Mesenchymal stem cell (in vitro differentiated cells and primary cell): ENCODE measurements around the gene APMAP.

ENCODE experiments used
- DNase-seq: peaks from one replicate; pipeline ENCODE4 v3.0.0-alpha.2; 2013
- H2AFZ ChIP-seq: one replicate; pipeline ENCODE4 v1.6.1; 2013; ENCODE audit warnings: low read depth, mild to moderate bottlenecking, control low read depth, inconsistent platforms, low read length, moderate library complexity
- H2AK5ac ChIP-seq: 2 replicates; pipeline ENCODE4 v1.6.1; 2013; ENCODE audit warnings: low read length, moderate library complexity, mild to moderate bottlenecking, inconsistent platforms; ENCODE audit not compliant: severe bottlenecking
- H2BK120ac ChIP-seq: one replicate; pipeline ENCODE4 v1.6.1; 2013; ENCODE audit warnings: low read depth, mild to moderate bottlenecking, inconsistent platforms, low read length, moderate library complexity
- H2BK12ac ChIP-seq, 2 experiments: one replicate each; pipeline ENCODE4 v1.6.1; 2013; ENCODE audit warnings: inconsistent platforms in 2 of 2, low read length in 2 of 2, mild to moderate bottlenecking in 2 of 2, moderate library complexity in 2 of 2, control low read depth in 1 of 2
- H2BK15ac ChIP-seq: one replicate; pipeline ENCODE4 v1.6.1; 2013; ENCODE audit warnings: mild to moderate bottlenecking, low read depth, inconsistent platforms; ENCODE audit not compliant: poor library complexity, severe bottlenecking
- H2BK5ac ChIP-seq: 2 replicates; pipeline ENCODE4 v1.6.1; 2013; ENCODE audit warnings: low read depth, mild to moderate bottlenecking, low read length, control low read depth, inconsistent platforms; ENCODE audit not compliant: poor library complexity, severe bottlenecking
- H3K14ac ChIP-seq, 2 experiments: one replicate each; pipeline ENCODE4 v1.6.1; 2013; ENCODE audit warnings: inconsistent platforms in 2 of 2, low read length in 2 of 2, control low read depth in 1 of 2, mild to moderate bottlenecking in 1 of 2, moderate library complexity in 1 of 2
- H3K18ac ChIP-seq, 2 experiments: one replicate each; pipeline ENCODE4 v1.6.1; 2013; ENCODE audit warnings: inconsistent platforms in 2 of 2, low read length in 2 of 2, control low read depth in 1 of 2, low read depth in 1 of 2, mild to moderate bottlenecking in 1 of 2
- H3K23ac ChIP-seq, 2 experiments: one replicate each; pipeline ENCODE4 v1.6.1; 2013; ENCODE audit warnings: inconsistent platforms in 2 of 2, low read length in 2 of 2, mild to moderate bottlenecking in 2 of 2, moderate library complexity in 2 of 2, control low read depth in 1 of 2
- H3K27ac ChIP-seq: 2 replicates; pipeline ENCODE4 v1.5.1; 2013; ENCODE audit warnings: mild to moderate bottlenecking, moderate library complexity, low read length, control low read depth, inconsistent platforms; ENCODE audit not compliant: poor library complexity, severe bottlenecking
- H3K27me3 ChIP-seq, 2 experiments: 2 replicates each; pipeline versions ENCODE4 v1.6.1 to v1.7.0; 2013; ENCODE audit warnings: low read length in 2 of 2, mild to moderate bottlenecking in 2 of 2, moderate library complexity in 2 of 2, control low read depth in 1 of 2, inconsistent platforms in 1 of 2; ENCODE audit not compliant: control insufficient read depth in 1 of 2, insufficient read depth in 1 of 2
- H3K36me3 ChIP-seq, 2 experiments: 2 replicates each; pipeline versions ENCODE4 v1.6.1 to v1.7.0; 2013; ENCODE audit warnings: low read length in 2 of 2, control low read depth in 1 of 2, inconsistent platforms in 1 of 2, low read depth in 1 of 2, mild to moderate bottlenecking in 1 of 2; ENCODE audit not compliant: insufficient read depth in 2 of 2, control insufficient read depth in 1 of 2
- H3K4ac ChIP-seq, 2 experiments: one replicate each; pipeline ENCODE4 v1.6.1; 2013; ENCODE audit warnings: inconsistent platforms in 2 of 2, low read length in 2 of 2, mild to moderate bottlenecking in 2 of 2, moderate library complexity in 2 of 2, control low read depth in 1 of 2, low read depth in 1 of 2
- H3K4me1 ChIP-seq: 2 replicates; pipeline ENCODE4 v1.6.1; 2013; ENCODE audit warnings: low read depth, low read length, control low read depth; ENCODE audit not compliant: control insufficient read depth, insufficient read depth
- H3K4me2 ChIP-seq: 2 replicates; pipeline ENCODE4 v1.6.1; 2013; ENCODE audit warnings: low read length, mild to moderate bottlenecking, inconsistent platforms; ENCODE audit not compliant: poor library complexity, severe bottlenecking
- H3K4me3 ChIP-seq, 2 experiments: 2 replicates each; pipeline versions ENCODE4 v1.5.1 to v1.7.0; 2013; ENCODE audit warnings: low read length in 2 of 2, mild to moderate bottlenecking in 2 of 2, control low read depth in 1 of 2, low read depth in 1 of 2; ENCODE audit not compliant: insufficient read depth in 1 of 2
- H3K79me1 ChIP-seq: replicated peaks from 2 replicates; pipeline ENCODE4 v1.6.1; 2013; ENCODE audit warnings: mild to moderate bottlenecking, control low read depth, low read length, inconsistent platforms; ENCODE audit not compliant: poor library complexity, severe bottlenecking
- H3K9ac ChIP-seq: 2 replicates; pipeline ENCODE4 v1.7.0; 2013; ENCODE audit warnings: mild to moderate bottlenecking, low read length, moderate library complexity
- H3K9me3 ChIP-seq: 2 replicates; pipeline ENCODE4 v1.7.0; 2013; ENCODE audit warnings: mild to moderate bottlenecking, low read length; ENCODE audit not compliant: control insufficient read depth
- H4K8ac ChIP-seq: one replicate; pipeline ENCODE4 v1.6.1; 2013; ENCODE audit warnings: inconsistent platforms, mild to moderate bottlenecking, low read length, moderate library complexity
- H4K91ac ChIP-seq: one replicate; pipeline ENCODE4 v1.6.1; 2013; ENCODE audit warnings: mild to moderate bottlenecking, low read length, inconsistent platforms
- WGBS: methylation state at CpG from one replicate; pipeline ENCODE4 v1.1.7; 2013; ENCODE audit warnings: mixed read lengths; 5-methylcytosine and 5-hydroxymethylcytosine counted together

Gene APMAP

GRCh38 chr20:24991897-24992486, 559 bp downstream of the APMAP start:
- Histone ChIP-seq H3K27me3 (no peaks in the 10 kb centered on the region), H2AFZ (peak overlapping the region; percentile 96), H4K91ac (no peak overlapping the region), H3K4ac (peak overlapping the region; percentile 61 to 65), H3K27ac (peak overlapping the region; percentile 13), H4K8ac (peak overlapping the region; percentile 39), H3K18ac (peak overlapping the region; percentile 75 to 96), H3K9me3 (no peaks in the 10 kb centered on the region), H3K36me3 (peaks cover 0 to 3% of the 10 kb centered on the region in 2 experiments), H3K14ac (peak overlapping the region in 1 of 2 experiments; percentile 90), H2BK5ac (no peak overlapping the region), H2BK12ac (no peak overlapping the region), H2BK120ac (no peak overlapping the region), H3K23ac (peak overlapping the region in 1 of 2 experiments; percentile 95), H2AK5ac (no peak overlapping the region), H3K4me1 (peaks cover 14% of the 10 kb centered on the region), H3K9ac (peak overlapping the region; percentile 93), H3K4me3 (peak overlapping the region; percentile 92 to 98), H2BK15ac (no peak overlapping the region), H3K4me2 (peak overlapping the region; percentile 95), H3K79me1 (peaks cover 30% of the 10 kb centered on the region)
- DNase-seq = peak; percentile 44
- under 1% methylated on average over 31 of the region's 36 CpGs for WGBS

DNA sequence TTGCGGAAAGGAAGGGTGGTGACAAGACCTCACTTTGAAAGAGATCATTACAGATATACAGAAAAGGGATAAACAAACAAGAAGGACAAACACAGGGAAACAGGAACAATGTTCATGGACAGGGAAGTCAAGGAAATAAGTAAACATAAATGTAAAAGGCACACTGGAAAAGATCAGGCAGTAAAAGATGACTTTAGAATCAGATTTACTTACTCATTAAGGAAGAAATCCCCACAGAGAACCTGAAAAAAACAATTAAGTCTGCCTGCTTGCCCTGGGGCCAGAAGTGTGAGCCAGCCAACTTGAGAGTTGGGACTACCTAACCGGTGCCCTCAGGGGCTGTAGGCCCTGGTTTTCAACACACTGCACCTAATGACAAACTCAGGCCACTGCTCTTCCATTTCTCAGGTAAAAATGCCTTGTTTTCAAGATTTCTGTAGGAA, 1.7 kb downstream of the APMAP start:
- H3K18ac ChIP-seq = no peak overlapping the region

GRCh38 chr20:24989162-24989561, 3.4 kb downstream of the APMAP start:
- Histone ChIP-seq H3K36me3 (peaks cover 0 to 7% of the 10 kb centered on the region in 2 experiments), H2BK120ac (no peak overlapping the region), H4K8ac (no peak overlapping the region), H2AK5ac (no peak overlapping the region), H3K4me1 (peaks cover 3% of the 10 kb centered on the region), H2BK15ac (no peak overlapping the region), H3K4ac (no peak overlapping the region), H2AFZ (no peak overlapping the region), H3K14ac (no peak overlapping the region), H3K4me2 (no peak overlapping the region), H3K27me3 (no peaks in the 10 kb centered on the region), H2BK12ac (no peak overlapping the region), H3K23ac (no peak overlapping the region), H2BK5ac (no peak overlapping the region), H3K9me3 (no peaks in the 10 kb centered on the region), H3K79me1 (peaks cover 49% of the 10 kb centered on the region), H3K27ac (no peak overlapping the region), H3K4me3 (no peak overlapping the region), H3K9ac (no peak overlapping the region), H4K91ac (no peak overlapping the region), H3K18ac (no peak overlapping the region)
- DNase-seq = no peak
- 97% methylated on average over 3 of the region's 3 CpGs for WGBS

More for the DNA sequence above, 1.7 kb downstream of the APMAP start:
- Histone ChIP-seq H2BK15ac (no peak overlapping the region), H3K23ac (no peak overlapping the region), H3K4ac (no peak overlapping the region), H2BK12ac (no peak overlapping the region), H3K14ac (no peak overlapping the region), H3K79me1 (peaks cover 40% of the 10 kb centered on the region), H3K9ac (no peak overlapping the region), H2AFZ (no peak overlapping the region), H2AK5ac (no peak overlapping the region), H3K27ac (no peak overlapping the region), H4K91ac (no peak overlapping the region), H3K27me3 (no peaks in the 10 kb centered on the region), H3K9me3 (no peaks in the 10 kb centered on the region), H3K4me3 (peak overlapping the region in 1 of 2 experiments; percentile 92), H4K8ac (no peak overlapping the region), H2BK5ac (no peak overlapping the region), H3K36me3 (peaks cover 0 to 4% of the 10 kb centered on the region in 2 experiments), H2BK120ac (no peak overlapping the region), H3K4me1 (peaks cover 9% of the 10 kb centered on the region), H3K4me2 (no peak overlapping the region)
- DNase-seq = no peak
- WGBS = 100% methylated on average over 1 of the region's 2 CpGs

DNA sequence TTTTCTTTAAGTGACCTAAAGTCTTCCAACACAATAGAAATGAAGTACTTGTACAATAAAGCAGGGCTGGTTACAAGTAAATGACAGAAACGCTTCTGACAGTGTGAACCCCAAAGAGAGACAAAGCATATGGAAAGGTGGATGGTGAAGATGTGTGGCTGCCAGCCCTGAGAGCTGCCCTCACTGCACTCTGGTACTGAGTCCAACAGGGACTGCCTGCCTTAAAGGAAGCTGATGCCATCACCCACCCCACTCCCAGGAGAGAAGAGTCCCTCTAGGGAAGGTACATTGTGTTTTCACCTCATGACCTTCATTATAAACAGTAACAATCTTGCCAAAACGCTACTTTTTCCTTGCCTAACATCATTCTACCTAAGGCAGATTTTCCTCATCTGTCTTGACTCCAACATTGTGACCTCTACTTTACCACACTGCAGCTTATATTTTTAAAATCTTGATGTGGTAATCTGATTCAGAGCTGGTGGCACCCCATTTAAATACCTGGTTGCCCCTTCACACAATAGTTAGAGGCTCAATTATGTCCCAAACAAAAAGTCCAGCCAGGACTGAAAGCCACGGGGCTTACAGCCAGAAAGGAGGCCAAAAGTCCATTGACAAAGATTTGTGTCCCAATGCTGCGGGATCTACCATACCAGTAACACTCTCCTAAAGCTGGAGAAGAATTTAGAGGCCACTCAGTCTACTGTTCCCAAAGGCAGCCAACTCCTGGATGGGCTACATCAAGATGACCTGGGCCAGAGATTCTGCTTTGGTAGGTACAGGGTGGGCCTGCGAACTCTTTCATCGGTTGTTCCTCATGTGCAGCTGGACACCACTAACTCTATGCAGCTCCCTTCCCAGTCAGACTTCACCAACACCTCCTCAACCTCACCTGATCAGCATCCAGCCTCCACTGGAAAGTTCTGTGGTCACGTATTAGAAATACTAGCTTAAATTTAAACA, 4.4 kb downstream of the APMAP start:
- no peak overlapping the region for H3K27ac ChIP-seq
- WGBS = 100% methylated on average over 7 of the region's 7 CpGs
- peaks cover 54% of the 10 kb centered on the region for H3K79me1 ChIP-seq
- H2AFZ ChIP-seq = no peak overlapping the region
- H3K14ac ChIP-seq = no peak overlapping the region
- DNase-seq = no peak
- H3K23ac ChIP-seq = no peak overlapping the region
- H3K4me3 ChIP-seq = no peak overlapping the region
- H2BK5ac ChIP-seq = no peak overlapping the region
- no peaks in the 10 kb centered on the region for H3K27me3 ChIP-seq
- no peak overlapping the region for H2BK12ac ChIP-seq
- H3K4me2 ChIP-seq = no peak overlapping the region
- H3K9ac ChIP-seq = no peak overlapping the region
- H3K4ac ChIP-seq = peak overlapping the region in 1 of 2 experiments; percentile 10
- H2BK120ac ChIP-seq = no peak overlapping the region
- no peak overlapping the region for H4K91ac ChIP-seq
- H3K18ac ChIP-seq = no peak overlapping the region
- H2BK15ac ChIP-seq = no peak overlapping the region
- H3K4me1 ChIP-seq = peaks cover 3% of the 10 kb centered on the region
- H4K8ac ChIP-seq = no peak overlapping the region
- H3K9me3 ChIP-seq = no peaks in the 10 kb centered on the region
- H3K36me3 ChIP-seq = peaks cover 3 to 9% of the 10 kb centered on the region in 2 experiments
- H2AK5ac ChIP-seq = no peak overlapping the region
